LNCAP (cell line): ENCODE data around the gene VSTM2L.

ENCODE experiments used
- TF ChIP-seq, protein P1 (sequence below): fragments of 450-650 bp; IDR thresholded peaks from 2 replicates; pipeline ENCODE4 v1.5.1; 2017; ENCODE audit warnings: mild to moderate bottlenecking

Gene VSTM2L

DNA sequence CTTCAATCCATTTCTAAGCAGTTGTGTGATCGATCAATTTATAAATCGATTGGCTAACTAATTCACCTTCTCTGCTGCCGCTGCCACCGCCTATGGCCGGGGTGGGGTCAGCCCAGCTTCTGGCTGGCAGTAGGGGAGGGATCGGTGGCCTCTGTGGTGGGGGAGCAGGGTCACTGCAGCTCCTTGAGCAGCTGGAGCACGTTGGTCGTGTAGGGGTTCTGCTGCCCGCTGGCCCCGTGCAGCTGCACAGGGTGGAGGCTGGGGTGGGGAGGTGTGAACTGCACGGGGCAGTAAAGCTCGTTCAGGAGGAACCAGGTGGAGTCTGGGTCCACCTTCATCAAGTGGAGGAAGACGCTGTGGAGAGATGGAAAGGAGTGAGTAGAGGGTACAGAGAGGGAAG is 80.4 kb downstream of the VSTM2L start:
- TF ChIP-seq, protein P1, sequence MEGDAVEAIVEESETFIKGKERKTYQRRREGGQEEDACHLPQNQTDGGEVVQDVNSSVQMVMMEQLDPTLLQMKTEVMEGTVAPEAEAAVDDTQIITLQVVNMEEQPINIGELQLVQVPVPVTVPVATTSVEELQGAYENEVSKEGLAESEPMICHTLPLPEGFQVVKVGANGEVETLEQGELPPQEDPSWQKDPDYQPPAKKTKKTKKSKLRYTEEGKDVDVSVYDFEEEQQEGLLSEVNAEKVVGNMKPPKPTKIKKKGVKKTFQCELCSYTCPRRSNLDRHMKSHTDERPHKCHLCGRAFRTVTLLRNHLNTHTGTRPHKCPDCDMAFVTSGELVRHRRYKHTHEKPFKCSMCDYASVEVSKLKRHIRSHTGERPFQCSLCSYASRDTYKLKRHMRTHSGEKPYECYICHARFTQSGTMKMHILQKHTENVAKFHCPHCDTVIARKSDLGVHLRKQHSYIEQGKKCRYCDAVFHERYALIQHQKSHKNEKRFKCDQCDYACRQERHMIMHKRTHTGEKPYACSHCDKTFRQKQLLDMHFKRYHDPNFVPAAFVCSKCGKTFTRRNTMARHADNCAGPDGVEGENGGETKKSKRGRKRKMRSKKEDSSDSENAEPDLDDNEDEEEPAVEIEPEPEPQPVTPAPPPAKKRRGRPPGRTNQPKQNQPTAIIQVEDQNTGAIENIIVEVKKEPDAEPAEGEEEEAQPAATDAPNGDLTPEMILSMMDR, result no peak

DNA sequence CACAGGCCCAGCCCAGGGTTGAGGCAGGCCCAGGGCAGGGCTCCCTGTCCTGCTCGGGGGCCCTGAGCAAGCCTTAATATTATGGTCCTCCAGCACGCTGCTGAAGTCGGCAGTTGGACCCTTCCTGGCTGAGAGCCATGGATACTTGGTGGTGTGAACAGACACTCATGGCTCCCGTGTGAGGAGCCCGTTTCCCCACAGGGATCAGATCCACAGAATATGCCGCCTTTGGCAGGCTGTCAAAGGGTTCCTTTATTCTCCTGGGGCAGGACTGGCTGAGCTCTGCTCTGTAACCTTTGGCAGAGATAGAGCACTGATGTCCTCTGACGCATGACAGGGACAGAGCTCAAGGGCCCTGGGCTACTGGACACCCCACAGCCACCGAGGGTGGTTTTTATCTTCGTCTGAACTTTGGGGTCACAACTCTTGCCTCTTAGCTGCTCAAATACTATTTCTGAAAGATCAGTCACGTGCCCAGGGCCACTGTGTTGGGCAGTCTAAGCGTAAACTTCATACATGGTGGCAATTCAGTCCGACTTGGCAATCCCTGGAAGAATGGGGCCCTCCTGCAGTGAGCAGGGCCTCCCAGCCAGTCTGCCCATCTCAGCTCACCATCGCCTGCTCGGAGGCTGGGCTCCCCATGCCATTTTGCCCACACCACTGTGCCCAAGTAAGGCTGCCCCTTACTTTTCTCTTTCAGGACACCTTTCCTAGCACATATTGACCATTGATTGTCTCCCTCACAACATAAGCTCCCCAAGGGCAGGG is 81.3 kb downstream of the VSTM2L start:
- TF ChIP-seq, protein P1, result no peak

DNA sequence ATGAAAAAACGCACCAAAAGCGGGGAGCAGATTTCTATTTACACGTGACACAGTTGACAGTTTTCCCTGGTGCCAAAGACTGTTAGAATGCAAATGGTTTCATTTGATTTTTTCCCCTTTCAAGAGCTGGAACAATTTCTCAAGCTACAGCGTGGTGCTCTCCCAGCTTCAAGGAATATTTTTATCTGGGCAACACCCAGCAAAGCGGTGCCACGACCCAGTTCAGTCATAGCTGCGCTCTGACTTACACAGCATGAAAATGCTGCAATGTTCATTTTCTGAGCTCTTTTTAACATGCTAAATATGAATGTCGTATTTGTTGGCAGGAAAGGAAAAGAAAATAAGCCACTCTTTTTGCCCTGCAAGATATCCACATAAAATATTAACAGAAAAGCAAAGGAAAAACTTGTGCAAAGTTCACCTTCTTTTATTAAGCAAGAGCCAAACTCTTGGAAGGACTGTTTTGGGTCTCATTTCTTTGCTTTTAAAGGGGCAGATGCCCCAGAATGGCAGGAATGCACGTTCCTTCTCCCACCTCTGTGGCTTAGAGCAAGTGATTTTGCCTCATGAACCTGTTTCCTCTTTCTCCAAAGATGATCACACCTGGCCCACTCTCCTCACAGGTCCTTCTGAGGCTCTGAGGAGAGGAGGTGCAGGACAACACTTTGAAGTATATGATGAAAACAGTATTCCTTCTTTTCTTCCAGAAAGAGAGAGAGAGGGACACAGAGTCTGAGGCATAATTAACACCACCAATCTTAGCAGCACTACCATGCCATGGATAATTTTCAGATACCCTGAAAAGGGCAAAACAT is 83.3 kb downstream of the VSTM2L start:
- TF ChIP-seq, protein P1, result no peak

DNA sequence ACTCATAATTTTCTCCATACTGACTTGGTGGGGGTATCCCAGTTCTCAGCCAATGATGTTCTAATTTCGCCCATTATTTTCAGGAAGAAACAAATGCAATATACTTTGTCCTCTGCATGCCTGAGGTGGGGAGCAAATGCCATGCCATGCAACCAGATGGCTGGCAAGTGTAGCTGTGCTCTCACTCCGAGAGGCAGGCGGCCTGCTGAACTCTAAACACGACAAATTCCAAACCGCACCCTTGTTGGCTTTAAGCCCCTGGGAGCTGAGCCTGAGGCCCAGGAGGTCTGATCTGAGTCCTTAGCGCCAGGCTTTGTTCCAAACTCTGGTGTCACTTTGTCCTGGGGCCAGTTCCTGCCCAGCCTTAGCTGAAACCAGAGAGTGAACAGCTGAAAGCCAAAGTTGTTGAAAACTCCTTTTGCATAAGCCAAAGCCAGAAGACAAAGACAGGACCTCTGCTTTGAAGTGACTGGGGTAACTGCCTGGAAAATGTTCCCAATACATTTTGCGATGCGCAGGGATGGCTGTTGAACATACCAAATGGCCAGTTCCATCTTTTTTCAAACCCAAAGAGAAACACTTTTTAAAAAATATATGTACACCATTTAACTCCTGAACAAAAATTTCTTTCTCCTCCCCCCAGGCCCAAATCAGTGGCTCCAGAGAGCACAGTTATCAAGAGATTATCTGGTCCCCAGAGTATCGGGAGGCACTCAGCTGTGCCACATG is 84.1 kb downstream of the VSTM2L start:
- TF ChIP-seq, protein P1, result no peak

DNA sequence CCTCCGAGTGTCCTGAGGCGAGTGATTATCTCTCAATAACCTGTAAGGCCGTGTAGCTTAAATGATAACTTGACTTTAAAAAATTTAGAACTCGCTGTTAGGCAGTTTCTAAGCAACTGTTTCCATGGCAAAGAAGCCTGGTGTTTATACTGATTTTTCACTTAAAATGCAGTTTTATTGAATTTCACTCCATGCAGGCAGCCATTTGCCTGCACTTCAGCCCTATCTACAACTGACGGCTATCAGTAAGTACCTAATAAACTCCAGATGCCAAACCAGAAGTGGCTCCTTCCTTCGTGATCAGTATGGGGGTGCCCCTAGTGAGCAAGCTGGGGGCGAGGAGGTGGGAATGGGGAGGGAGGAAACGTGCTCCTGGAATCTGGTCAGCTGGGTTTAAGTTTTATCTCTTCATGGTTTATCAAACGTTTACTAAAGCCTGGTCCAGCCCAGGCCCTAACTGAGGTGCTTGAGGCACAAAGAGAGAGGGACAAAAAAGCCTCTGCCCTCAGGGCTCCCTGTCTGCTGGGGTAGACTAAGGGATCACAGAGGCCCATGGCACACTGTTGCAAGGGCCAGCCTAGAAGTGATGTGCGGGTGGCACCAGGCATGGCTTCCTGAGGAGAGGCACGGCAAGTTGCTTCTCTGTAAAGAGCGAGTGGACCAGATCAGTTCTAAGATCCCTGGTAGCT is 84.8 kb downstream of the VSTM2L start:
- TF ChIP-seq, protein P1, result no peak

DNA sequence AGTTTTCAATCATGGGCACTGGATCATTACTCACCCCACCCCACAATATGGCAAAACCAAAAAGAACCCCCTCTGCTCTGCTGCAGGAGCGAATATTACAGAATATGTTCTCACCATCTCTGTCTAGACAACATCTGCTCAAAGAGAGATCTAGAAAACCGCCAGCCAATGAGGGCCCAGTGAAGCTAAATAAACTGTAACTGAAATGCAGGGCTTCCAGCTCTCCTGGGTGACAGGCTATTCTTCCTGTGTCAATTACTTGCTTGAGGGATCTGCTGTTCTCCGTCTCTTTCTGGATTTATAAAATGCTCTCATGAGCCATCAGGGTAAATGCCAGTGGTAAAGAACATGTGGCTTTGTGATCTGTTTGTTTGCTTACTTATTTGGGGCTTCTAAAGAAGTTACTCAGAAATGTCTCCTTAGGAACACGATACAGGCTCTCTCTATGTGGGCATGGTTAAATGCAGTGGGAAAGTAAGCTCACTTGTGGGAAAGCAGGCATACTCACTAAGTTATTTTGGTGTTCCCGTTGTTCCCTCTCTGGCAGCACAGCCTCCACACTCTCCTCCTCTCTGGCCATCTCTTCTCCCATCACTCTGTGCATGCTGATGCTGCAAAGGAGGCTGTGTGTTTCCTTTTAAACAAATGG is 85.5 kb downstream of the VSTM2L start:
- TF ChIP-seq, protein P1, result no peak
